HG03442 (cell line): Measurements from ENCODE around the gene LRRC66.

ENCODE experiments used
- ATAC-seq: cut with Tn5 transposase; IDR thresholded peaks from one replicate; pipeline ENCODE4 v1.9.1; 2021; ENCODE audit warnings: mild to moderate bottlenecking, moderate library complexity; ENCODE audit not compliant: unreplicated experiment

LRRC66 gene, protein sequence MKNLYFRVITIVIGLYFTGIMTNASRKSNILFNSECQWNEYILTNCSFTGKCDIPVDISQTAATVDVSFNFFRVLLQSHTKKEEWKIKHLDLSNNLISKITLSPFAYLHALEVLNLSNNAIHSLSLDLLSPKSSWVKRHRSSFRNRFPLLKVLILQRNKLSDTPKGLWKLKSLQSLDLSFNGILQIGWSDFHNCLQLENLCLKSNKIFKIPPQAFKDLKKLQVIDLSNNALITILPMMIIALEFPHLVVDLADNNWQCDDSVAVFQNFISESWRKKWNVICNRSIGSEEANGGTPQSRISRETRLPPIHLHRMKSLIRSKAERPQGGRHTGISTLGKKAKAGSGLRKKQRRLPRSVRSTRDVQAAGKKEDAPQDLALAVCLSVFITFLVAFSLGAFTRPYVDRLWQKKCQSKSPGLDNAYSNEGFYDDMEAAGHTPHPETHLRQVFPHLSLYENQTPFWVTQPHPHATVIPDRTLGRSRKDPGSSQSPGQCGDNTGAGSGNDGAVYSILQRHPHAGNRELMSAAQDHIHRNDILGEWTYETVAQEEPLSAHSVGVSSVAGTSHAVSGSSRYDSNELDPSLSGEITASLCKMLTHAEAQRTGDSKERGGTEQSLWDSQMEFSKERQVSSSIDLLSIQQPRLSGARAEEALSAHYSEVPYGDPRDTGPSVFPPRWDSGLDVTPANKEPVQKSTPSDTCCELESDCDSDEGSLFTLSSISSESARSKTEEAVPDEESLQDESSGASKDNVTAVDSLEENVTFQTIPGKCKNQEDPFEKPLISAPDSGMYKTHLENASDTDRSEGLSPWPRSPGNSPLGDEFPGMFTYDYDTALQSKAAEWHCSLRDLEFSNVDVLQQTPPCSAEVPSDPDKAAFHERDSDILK

DNA sequence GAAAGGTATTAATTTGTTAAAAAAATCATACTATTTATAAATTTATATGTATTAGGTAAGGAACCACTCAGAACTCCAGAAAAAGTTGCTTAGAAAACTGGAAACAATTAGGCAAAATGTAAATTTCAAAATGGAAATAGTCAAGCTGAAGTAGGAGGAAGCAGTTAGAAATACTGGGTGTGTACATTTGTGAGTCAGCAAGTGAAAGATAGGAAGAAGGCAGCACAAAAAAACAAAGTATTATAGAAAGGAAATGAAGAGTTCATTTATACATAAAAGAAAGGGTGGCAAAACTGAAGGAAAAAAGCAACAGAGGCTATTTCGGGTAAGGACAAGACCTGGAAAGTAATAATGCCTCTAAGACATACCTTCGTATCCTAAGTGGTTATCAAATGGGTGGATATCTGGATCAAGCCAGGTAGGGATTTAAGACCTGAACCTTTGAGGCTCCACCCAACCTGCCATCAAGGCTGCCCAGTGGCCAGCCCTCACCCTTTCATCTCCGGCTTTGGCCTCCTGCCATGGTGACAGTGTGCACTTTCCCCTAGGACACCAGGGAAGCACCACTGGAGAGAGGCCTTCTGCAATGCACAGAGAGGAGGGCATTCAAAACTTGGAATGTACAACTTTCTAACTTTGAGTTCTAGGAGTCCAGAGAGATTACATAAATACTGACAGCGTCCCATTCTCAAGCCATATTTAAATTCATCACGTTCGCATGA lies at the start of gene LRRC66:
Gene LRRC66 (minus strand): TSS at position 428 of the 722 bp plus-strand sequence. CDS start 2,750 bp downstream, outside the sequence.
- no peak for ATAC-seq

- no peak for ATAC-seq
Measured at GRCh38 chr4:52069571-52069970, 49.4 kb upstream of the LRRC66 start.

DNA sequence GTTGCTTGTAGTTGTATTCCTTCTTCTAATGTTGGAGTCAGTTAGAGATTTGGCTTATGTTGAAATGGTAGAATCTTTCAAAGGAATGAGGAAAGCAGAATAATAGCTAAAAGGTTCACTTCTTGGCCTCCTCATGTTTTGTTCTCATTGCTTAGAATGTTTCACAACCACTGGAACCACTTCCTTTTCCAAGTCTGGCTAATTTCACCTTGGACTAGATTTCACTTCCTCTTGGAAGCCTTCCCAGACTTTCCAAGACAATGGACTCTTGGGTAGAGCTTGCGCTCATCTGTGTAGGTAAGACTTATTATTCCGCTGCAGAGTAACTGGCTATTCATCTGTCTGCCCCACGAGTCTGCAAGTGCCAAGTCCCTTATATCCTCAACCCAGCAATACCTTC lies 39.2 kb upstream of the LRRC66 start:
- no peak for ATAC-seq

GRCh38 chr4:52058275-52058674 lies 38.1 kb upstream of the LRRC66 start:
- ATAC-seq = no peak

DNA sequence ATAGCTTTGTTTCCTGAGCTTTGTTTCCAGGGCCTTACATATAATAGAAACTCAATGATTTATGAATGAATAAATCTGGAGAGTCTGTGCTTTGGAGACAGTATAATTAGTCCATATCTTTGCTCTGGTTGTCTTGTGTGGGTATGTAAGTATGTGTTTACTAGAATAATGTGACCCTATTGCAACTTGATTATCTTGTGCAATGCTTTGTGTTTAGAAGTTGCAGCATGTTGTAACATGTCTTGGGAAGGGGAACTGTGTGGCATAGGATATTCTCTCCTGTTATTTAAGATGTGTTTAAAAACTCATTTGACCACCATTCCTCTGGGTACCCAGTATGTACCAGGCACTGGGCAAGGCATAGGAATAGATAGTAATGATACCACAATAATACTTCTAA lies 37.0 kb upstream of the LRRC66 start:
- ATAC-seq = no peak

DNA sequence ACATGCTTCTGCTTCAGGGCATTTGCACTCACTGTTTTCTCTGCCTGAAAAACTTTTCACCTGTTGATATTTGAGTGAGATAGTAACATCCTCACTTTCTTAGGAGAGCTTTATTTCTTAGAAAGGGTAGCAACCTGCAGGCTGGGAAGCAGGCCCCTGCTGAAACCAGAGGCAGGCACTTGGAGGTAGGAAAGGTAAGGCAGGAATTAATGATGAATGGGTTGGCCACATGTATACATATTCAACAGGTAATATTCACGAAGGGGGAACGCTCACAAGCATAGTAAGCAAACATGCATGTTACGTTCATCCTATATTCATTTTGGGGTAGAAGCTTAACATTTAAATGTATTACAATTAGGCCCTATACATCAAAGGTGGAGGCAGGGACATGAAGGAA lies 34.1 kb upstream of the LRRC66 start:
- ATAC-seq = no peak

GRCh38 chr4:52052475-52052780 lies 32.3 kb upstream of the LRRC66 start:
- ATAC-seq = peak; percentile 63

DNA sequence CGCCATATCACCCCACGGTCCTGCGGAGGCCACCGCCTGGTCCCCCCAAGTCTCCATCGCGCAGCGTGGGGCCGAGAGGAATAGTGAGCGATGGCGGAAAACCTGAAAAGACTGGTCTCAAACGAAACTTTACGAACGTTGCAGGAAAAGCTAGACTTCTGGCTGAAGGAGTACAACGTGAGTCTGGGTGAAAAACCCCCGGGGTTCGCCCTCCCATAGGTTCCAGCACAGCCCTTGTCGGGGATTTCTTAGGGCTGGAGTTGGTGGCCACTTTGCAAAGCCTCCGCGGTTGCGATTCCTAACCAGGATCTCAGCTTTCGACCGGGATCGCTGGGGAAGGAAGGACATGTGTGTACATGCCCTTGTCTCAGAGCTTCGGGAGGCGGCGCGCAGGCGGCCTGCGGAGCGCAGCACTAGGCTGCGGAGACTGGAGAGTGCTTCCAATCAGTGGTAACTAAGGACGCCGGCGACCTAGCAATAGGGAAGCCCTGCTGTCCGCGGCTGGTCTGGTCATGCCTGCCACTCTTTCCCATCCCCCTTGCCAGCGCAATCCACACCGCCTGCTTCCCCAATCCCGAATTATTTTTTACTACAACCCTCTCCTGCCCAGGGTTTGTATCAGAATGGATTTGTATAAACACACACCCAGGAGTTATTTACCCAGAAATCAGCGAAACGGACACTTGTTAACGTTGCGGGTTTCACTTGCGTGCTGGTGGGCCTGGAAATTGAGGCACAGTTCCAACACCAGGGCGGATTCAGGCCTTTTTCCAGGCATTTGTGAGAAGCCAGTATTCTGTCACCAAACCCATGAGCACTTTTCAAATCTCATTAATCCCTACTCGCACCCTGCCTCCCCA lies 31.7 kb upstream of the LRRC66 start:
- peak; percentile 65 for ATAC-seq

- ATAC-seq = peak; percentile 46
Measured at GRCh38 chr4:52051213-52051614, 31.1 kb upstream of the LRRC66 start, which contains the start of gene SPATA18. SPATA18 (plus strand) TSS chr4:52051304; CDS start chr4:52051705, 401 bp downstream.

- no peak for ATAC-seq
Measured at GRCh38 chr4:52049266-52049665, 29.1 kb upstream of the LRRC66 start.

GRCh38 chr4:52045028-52045427 lies 24.9 kb upstream of the LRRC66 start:
- ATAC-seq = no peak

DNA sequence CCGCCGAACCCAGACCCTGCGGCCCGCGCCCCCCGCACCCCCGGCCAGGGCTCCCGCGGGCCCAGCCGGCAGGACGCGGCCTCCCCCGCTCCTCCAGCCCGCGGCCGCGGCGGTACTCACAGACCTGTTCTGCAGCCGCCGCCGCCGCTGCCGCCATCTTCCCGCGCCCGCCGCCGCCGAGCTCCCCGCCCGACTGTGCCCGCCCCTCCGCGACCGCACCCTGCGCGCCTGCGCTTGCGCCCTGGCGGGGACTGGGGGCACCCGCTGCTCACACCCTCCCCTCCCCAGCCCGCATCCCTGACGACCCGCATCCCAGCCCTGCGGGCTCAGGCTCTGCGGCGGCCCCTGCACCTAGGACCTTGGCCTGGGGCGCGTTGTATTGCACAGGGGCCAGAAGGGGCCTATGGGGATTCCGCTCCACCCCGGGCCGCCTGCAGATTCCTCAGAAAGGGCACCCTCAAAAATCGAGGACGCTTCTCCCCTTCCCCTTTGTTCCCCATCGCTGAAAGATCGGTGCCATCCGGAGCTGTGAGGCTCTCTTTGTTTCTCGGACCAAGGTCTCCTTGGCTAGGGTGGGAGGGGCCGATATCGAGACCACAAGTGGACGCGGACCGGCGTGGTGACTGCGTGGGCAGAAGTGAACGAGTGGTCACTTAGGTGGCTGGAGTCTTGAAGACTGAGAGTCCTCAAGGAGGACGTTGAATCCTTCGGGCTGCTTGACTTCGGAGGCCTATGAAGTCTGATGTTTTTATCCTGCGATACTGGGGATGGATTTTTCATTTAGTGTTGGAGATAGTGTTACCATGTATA lies 18.1 kb upstream of the LRRC66 start, which contains the start of gene SGCB:
Gene SGCB (minus strand): TSS at position 197 of the 810 bp plus-strand sequence. CDS start 40 bp downstream, at position 157.
- ATAC-seq = peak; percentile 92

GRCh38 chr4:52037689-52038102 lies 17.5 kb upstream of the LRRC66 start:
- peak; percentile 57 for ATAC-seq

DNA sequence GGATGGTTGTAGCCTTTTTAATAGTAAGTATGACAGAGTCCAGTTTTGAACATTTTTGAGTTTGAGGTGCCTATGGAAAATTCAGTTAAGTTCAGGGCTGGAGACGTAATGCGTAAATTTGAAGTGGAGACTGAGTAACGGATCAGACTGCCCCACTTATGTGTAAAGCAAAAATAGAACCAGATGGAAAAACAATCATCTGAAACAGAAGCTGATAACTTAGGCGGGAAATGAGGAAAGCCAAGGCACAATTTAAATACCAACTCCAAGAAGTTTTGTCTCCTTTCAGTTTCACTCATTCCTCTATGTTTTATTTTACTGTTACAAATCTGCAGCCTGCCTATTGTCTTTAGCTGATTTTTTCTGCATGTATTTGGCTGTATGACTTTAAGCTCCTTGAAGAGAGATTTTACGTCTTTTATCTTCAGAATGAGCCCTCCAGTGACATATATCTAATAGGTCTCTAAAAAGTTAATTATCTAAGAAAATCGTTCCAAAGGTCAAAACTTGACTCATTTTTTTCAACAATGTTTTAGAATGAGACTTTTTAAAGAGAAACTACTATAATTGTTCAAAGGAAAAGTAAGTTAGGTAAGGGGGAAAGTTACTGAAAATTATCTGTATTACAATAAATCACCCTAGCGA lies 16.8 kb upstream of the LRRC66 start:
- ATAC-seq = no peak

GRCh38 chr4:52035190-52035589 lies 15.0 kb upstream of the LRRC66 start:
- no peak for ATAC-seq

DNA sequence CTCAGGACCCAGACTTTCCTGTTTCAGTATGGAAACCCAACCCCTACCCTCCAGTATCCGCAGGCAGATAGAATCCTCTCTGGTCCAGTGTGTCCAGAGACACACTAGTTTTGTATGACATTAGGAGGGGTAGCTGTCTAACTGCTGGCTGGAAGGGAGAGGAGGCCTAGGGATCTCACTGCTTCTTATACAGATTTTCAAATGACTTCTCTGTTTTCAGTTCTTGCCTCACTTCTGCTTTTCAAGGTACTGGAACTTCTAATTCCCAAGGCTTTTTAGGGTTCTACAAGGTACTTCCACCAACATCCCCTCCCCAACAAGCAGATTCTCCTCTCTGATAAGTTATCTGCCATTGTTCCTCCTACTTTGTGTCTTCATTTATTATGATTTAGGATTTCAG lies 11.8 kb upstream of the LRRC66 start:
- no peak for ATAC-seq

DNA sequence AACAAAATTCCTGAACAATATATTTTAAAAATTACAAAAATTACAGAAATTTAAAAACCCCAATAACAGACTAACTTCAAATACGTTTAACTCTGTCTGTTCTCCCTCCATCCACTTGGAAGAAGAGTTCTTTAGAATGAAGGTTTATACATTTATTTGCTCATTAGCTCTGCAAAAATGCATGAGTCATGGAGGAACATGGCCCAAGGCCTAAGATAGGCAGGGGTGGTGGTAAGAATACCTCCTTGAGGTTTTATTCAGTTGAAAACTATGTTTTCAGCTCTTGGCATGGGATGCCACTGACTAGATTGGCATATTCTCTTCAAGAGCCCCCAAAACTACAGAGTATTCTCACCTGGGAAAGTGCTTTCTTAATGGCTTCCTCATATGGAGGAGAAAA lies 8.8 kb upstream of the LRRC66 start:
- ATAC-seq = no peak

DNA sequence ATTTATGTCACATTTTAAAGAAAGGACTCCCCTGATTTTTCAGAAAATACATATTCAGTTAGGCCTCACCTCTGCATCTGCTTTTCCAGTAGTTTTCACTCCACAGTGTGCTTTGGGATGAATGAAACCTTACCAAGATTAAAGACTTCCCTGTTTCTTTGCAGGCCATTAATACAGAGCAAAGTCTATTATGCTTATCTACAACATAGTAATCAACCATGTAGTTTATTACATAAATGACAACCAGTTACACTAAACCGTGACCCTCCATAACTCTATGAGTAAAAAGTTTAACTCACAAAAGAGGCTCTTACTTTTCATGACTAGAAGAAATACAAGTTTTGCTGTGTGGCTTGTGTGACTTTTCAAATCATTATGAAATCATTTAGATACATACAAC lies 2.3 kb downstream of the LRRC66 start:
- no peak for ATAC-seq

DNA sequence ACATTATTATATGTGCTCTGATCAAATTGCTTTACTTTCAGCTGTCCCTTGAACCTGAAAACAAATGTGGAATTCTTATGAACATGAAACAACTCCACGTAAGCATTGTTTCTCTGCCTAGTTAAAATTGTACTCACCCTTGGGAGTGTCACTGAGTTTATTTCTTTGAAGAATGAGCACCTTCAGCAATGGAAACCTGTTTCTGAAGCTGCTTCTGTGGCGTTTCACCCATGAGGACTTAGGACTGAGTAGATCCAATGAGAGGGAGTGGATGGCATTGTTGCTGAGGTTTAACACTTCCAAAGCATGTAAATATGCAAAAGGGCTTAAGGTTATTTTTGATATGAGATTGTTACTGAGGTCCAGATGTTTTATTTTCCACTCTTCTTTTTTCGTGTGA lies 3.2 kb downstream of the LRRC66 start:
- no peak for ATAC-seq
